WI38 (cell line): ENCODE measurements around the gene PPL.

Experiments used
- H3K4me3 ChIP-seq: 2 replicates; pipeline ENCODE4 v1.5.1; 2011; ENCODE audit warnings: low read depth, mild to moderate bottlenecking, control low read depth, low read length
- CTCF ChIP-seq: IDR thresholded peaks from 2 replicates; pipeline ENCODE4 v1.5.1; 2012; ENCODE audit warnings: low read depth, mild to moderate bottlenecking, control low read depth, low read length

PPL gene

GRCh38 chr16:4918781-4919251 is 18.1 kb downstream of the PPL start:
- H3K4me3 ChIP-seq: no peak overlapping the region
- no peak for TF ChIP-seq CTCF

GRCh38 chr16:4917117-4917516 is 19.8 kb downstream of the PPL start:
- no peak overlapping the region for H3K4me3 ChIP-seq
- TF ChIP-seq CTCF: no peak

GRCh38 chr16:4915226-4915761 is 21.7 kb downstream of the PPL start:
- H3K4me3 ChIP-seq: no peak overlapping the region
- no peak for TF ChIP-seq CTCF

GRCh38 chr16:4914528-4915225 is 22.3 kb downstream of the PPL start:
- TF ChIP-seq CTCF: no peak

GRCh38 chr16:4913774-4914525 is 23.0 kb downstream of the PPL start:
- H3K4me3 ChIP-seq: no peak overlapping the region
- no peak for TF ChIP-seq CTCF

More at GRCh38 chr16:4914528-4915225, 22.3 kb downstream of the PPL start:
- no peak overlapping the region for H3K4me3 ChIP-seq

- TF ChIP-seq CTCF: no peak
- no peak overlapping the region for H3K4me3 ChIP-seq
Observed at GRCh38 chr16:4913130-4913773, 23.7 kb downstream of the PPL start.

- no peak overlapping the region for H3K4me3 ChIP-seq
- no peak for TF ChIP-seq CTCF
Observed at GRCh38 chr16:4911970-4912386, 25.0 kb downstream of the PPL start.
